HEK293 (cell line): Measurements from ENCODE around the gene CAMK2N1.

ENCODE experiments used
- CTCF ChIA-PET: fragments of 350-600 bp; formaldehyde crosslinking; extraction: SDS; loops from one replicate; lab custom pipeline; 2021; ENCODE audit warnings: antibody characterized with exemption; lab: Yijun Ruan, JAX
- POLR2A ChIA-PET: fragments of 300-600 bp; formaldehyde crosslinking; extraction: SDS; loops from one replicate; lab custom pipeline; 2020; ENCODE audit warnings: antibody characterized with exemption, inconsistent platforms; lab: Yijun Ruan, JAX
- H3K27ac ChIP-seq: fragments of 200-500 bp; sonication (Bioruptor generic); 2 replicates; pipeline ENCODE4 v1.5.1; 2014; ENCODE audit warnings: low read depth, low read length, control low read depth, inconsistent platforms; ENCODE audit errors: extremely low read depth
- H3K36me3 ChIP-seq, 2 experiments: fragments of 200-500 bp in 1 of 2; sonication (Bioruptor generic) in 1 of 2; 1 replicate in 1 of 2; 2 replicates in 1 of 2; pipeline ENCODE4 v1.5.1; 2014 to 2017; ENCODE audit warnings: inconsistent platforms in 2 of 2, low read length in 2 of 2; ENCODE audit not compliant: control insufficient read depth in 2 of 2, insufficient read depth in 1 of 2
- H3K4me1 ChIP-seq: fragments of 200-500 bp; sonication (Bioruptor generic); 2 replicates; pipeline ENCODE4 v1.5.1; 2014; ENCODE audit warnings: mild to moderate bottlenecking, low read length, inconsistent platforms; ENCODE audit not compliant: control insufficient read depth, insufficient read depth
- H3K4me3 ChIP-seq: 2 replicates; pipeline ENCODE4 v1.5.1; 2011; ENCODE audit warnings: low read depth, mild to moderate bottlenecking, control low read depth, low read length, moderate library complexity
- H3K9me3 ChIP-seq: fragments of 200-500 bp; sonication (Bioruptor generic); 2 replicates; pipeline ENCODE4 v1.5.1; 2014; ENCODE audit warnings: low read depth, low read length, inconsistent platforms; ENCODE audit not compliant: control insufficient read depth, insufficient read depth
- HOXA7 ChIP-seq: sonication (generic); formaldehyde crosslinking; IDR thresholded peaks from 2 replicates; pipeline ENCODE4 v1.8.1; 2022; ENCODE audit warnings: missing genetic modification reagents, borderline replicate concordance
- IKZF3 ChIP-seq: fragments of 450-650 bp; IDR thresholded peaks from 2 replicates; pipeline ENCODE4 v1.5.0; 2018; ENCODE audit warnings: missing biosample characterization, mild to moderate bottlenecking, missing genetic modification characterization, moderate library complexity
- KLF10 ChIP-seq: fragments of 450-650 bp; IDR thresholded peaks from 2 replicates; pipeline ENCODE4 v1.5.1; 2018; ENCODE audit warnings: missing biosample characterization, mild to moderate bottlenecking, missing genetic modification characterization
- PRDM1 ChIP-seq: fragments of 450-650 bp; formaldehyde crosslinking; IDR thresholded peaks from 2 replicates; pipeline ENCODE4; 2016; ENCODE audit warnings: missing biosample characterization, missing genetic modification characterization
- RBAK ChIP-seq: fragments of 450-650 bp; formaldehyde crosslinking; IDR thresholded peaks from 2 replicates; pipeline ENCODE4 v1.5.1; 2016; ENCODE audit warnings: missing biosample characterization, missing genetic modification characterization
- TCF7L2 ChIP-seq: IDR thresholded peaks from 2 replicates; pipeline ENCODE4 v1.6.1; 2011; ENCODE audit warnings: low read depth, mild to moderate bottlenecking, inconsistent platforms, low read length, moderate library complexity, borderline replicate concordance
- WT1 ChIP-seq: fragments of 450-650 bp; formaldehyde crosslinking; IDR thresholded peaks from 2 replicates; pipeline ENCODE4 v1.5.1; 2016; ENCODE audit warnings: missing biosample characterization, missing genetic modification characterization
- ZNF19 ChIP-seq: fragments of 450-650 bp; formaldehyde crosslinking; IDR thresholded peaks from 2 replicates; pipeline ENCODE4; 2016; ENCODE audit warnings: missing biosample characterization, missing genetic modification characterization, low read depth
- ZNF571 ChIP-seq: fragments of 450-650 bp; formaldehyde crosslinking; IDR thresholded peaks from 2 replicates; pipeline ENCODE4 v1.5.0; 2017; ENCODE audit warnings: missing biosample characterization, missing genetic modification characterization
- ZNF585B ChIP-seq: fragments of 450-650 bp; formaldehyde crosslinking; IDR thresholded peaks from 2 replicates; pipeline ENCODE4 v1.5.1; 2016; ENCODE audit warnings: missing biosample characterization, missing genetic modification characterization
- ZNF600 ChIP-seq: fragments of 450-650 bp; formaldehyde crosslinking; IDR thresholded peaks from 2 replicates; pipeline ENCODE4 v1.5.1; 2016; ENCODE audit warnings: missing biosample characterization, missing genetic modification characterization
- ZNF76 ChIP-seq: fragments of 450-650 bp; formaldehyde crosslinking; IDR thresholded peaks from 2 replicates; pipeline ENCODE4; 2016; ENCODE audit warnings: low read depth, missing biosample characterization, missing genetic modification characterization, borderline replicate concordance
- ZSCAN30 ChIP-seq: fragments of 450-650 bp; IDR thresholded peaks from 2 replicates; pipeline ENCODE4 v1.5.1; 2018; ENCODE audit warnings: missing biosample characterization, mild to moderate bottlenecking, missing genetic modification characterization, moderate library complexity
- TF ChIP-seq, protein P1 (sequence below): fragments of 450-650 bp; formaldehyde crosslinking; IDR thresholded peaks from 2 replicates; pipeline ENCODE4 v1.5.1; 2016; ENCODE audit warnings: missing biosample characterization, missing genetic modification characterization
- TF ChIP-seq, protein P2 (sequence below): fragments of 450-650 bp; formaldehyde crosslinking; IDR thresholded peaks from 2 replicates; pipeline ENCODE4 v1.5.1; 2016; ENCODE audit warnings: missing biosample characterization, missing genetic modification characterization
- TF ChIP-seq, protein P3 (sequence below): fragments of 450-650 bp; formaldehyde crosslinking; IDR thresholded peaks from 2 replicates; pipeline ENCODE4 v1.5.1; 2016; ENCODE audit warnings: missing biosample characterization, missing genetic modification characterization
- TF ChIP-seq, protein P4 (sequence below): fragments of 450-650 bp; formaldehyde crosslinking; IDR thresholded peaks from 2 replicates; pipeline ENCODE4 v1.5.1; 2017; ENCODE audit warnings: missing biosample characterization, missing genetic modification characterization
- TF ChIP-seq, protein P5 (sequence below): fragments of 450-650 bp; formaldehyde crosslinking; optimal IDR thresholded peaks from 2 replicates; pipeline ENCODE3; 2016; ENCODE audit warnings: missing biosample characterization, mild to moderate bottlenecking, missing genetic modification characterization

CAMK2N1 gene

DNA sequence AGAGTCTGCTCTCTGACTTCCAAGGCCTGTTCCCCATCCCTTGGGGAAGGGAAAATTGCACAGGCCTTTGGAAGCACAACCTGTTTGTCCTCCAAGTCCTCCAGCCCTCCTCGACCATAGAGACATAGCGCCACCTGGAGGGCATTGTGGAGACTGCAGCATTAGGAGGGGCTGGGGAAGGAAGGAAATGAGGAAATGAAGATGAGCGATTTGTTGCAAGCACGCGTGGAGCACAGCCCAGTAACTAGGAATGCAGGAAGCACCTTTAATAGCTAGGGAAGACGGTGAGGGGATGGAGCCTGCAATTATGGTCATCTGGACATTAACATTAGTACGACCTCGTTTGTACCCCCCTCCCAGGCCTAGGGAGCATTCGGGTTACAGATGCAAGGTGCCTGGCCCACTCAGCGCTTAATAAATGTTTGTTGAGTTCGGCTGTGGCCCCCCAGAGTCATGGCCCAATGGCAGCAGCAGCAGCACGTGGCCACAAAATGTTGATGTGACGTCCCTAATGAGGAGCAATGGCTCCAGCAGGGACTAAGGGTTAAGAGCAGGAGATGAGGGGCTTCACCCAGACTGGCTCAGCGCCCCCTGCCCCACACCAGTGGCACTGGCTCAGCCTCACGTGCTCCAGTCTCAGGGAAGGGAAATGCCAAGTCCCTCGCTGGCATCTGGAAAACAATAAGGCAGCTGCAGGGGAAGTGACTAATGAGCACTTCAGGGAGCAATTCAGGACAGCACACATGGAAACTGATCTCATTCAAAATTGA lies 8.0 kb upstream of the CAMK2N1 start (continued):
- TF ChIP-seq, protein P1, sequence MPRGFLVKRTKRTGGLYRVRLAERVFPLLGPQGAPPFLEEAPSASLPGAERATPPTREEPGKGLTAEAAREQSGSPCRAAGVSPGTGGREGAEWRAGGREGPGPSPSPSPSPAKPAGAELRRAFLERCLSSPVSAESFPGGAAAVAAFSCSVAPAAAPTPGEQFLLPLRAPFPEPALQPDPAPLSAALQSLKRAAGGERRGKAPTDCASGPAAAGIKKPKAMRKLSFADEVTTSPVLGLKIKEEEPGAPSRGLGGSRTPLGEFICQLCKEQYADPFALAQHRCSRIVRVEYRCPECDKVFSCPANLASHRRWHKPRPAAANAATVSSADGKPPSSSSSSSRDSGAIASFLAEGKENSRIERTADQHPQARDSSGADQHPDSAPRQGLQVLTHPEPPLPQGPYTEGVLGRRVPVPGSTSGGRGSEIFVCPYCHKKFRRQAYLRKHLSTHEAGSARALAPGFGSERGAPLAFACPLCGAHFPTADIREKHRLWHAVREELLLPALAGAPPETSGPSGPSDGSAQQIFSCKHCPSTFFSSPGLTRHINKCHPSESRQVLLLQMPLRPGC = no peak
- TF ChIP-seq, protein P2, sequence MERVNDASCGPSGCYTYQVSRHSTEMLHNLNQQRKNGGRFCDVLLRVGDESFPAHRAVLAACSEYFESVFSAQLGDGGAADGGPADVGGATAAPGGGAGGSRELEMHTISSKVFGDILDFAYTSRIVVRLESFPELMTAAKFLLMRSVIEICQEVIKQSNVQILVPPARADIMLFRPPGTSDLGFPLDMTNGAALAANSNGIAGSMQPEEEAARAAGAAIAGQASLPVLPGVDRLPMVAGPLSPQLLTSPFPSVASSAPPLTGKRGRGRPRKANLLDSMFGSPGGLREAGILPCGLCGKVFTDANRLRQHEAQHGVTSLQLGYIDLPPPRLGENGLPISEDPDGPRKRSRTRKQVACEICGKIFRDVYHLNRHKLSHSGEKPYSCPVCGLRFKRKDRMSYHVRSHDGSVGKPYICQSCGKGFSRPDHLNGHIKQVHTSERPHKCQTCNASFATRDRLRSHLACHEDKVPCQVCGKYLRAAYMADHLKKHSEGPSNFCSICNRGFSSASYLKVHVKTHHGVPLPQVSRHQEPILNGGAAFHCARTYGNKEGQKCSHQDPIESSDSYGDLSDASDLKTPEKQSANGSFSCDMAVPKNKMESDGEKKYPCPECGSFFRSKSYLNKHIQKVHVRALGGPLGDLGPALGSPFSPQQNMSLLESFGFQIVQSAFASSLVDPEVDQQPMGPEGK (tag by site-specific recombination) = 0 out of 2 replicates have a peak, but pooled peaks have one; percentile 48
- TF ChIP-seq IKZF3 (tag by site-specific recombination) (peak; percentile 91), ZNF600 (tag by site-specific recombination) (0 out of 2 replicates have a peak, but pooled peaks have one; percentile 20), ZNF76 (tag by site-specific recombination) (no peak), ZNF19 (no peak), ZNF571 (tag by site-specific recombination) (no peak), ZSCAN30 (tag by site-specific recombination) (no peak), ZNF585B (tag by site-specific recombination) (peak; percentile 64), KLF10 (tag by site-specific recombination) (no peak)
- TF ChIP-seq, protein P3, sequence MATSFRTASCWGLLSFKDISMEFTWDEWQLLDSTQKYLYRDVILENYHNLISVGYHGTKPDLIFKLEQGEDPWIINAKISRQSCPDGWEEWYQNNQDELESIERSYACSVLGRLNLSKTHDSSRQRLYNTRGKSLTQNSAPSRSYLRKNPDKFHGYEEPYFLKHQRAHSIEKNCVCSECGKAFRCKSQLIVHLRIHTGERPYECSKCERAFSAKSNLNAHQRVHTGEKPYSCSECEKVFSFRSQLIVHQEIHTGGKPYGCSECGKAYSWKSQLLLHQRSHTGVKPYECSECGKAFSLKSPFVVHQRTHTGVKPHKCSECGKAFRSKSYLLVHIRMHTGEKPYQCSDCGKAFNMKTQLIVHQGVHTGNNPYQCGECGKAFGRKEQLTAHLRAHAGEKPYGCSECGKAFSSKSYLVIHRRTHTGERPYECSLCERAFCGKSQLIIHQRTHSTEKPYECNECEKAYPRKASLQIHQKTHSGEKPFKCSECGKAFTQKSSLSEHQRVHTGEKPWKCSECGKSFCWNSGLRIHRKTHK (tag by site-specific recombination) = no peak
- TF ChIP-seq, protein P4, sequence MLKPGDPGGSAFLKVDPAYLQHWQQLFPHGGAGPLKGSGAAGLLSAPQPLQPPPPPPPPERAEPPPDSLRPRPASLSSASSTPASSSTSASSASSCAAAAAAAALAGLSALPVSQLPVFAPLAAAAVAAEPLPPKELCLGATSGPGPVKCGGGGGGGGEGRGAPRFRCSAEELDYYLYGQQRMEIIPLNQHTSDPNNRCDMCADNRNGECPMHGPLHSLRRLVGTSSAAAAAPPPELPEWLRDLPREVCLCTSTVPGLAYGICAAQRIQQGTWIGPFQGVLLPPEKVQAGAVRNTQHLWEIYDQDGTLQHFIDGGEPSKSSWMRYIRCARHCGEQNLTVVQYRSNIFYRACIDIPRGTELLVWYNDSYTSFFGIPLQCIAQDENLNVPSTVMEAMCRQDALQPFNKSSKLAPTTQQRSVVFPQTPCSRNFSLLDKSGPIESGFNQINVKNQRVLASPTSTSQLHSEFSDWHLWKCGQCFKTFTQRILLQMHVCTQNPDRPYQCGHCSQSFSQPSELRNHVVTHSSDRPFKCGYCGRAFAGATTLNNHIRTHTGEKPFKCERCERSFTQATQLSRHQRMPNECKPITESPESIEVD (tag by site-specific recombination) = no peak
- TF ChIP-seq, protein P5, sequence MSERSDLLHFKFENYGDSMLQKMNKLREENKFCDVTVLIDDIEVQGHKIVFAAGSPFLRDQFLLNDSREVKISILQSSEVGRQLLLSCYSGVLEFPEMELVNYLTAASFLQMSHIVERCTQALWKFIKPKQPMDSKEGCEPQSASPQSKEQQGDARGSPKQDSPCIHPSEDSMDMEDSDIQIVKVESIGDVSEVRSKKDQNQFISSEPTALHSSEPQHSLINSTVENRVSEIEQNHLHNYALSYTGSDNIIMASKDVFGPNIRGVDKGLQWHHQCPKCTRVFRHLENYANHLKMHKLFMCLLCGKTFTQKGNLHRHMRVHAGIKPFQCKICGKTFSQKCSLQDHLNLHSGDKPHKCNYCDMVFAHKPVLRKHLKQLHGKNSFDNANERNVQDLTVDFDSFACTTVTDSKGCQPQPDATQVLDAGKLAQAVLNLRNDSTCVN (tag by site-specific recombination) = no peak
- TF ChIP-seq, all 188 proteins: peak for 22

DNA sequence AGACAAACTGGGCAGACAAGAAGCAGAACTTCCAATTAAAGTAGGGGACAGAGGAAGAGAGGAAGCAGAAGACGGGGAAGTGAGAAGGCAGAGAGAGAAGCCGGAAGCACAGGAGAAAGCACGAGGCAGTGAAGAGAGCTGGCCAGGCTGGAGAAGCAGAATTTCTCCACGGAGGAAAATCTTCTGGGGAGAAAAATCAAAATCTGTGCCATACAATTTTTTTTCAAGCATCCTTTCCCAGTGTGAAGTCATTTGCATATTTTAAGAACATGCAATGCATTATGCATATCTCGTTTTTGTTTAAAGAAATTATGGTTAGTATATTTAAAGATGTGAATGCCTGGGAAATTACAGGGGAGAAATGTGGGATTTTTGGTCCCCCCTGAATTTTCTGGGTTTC lies 7.3 kb upstream of the CAMK2N1 start:
- Histone ChIP-seq H3K9me3 (no peaks in the 10 kb centered on the region), H3K36me3 (peaks cover 0 to 10% of the 10 kb centered on the region in 2 experiments; a peak in 1 of 3 replicates), H3K4me1 (no peaks in the 10 kb centered on the region), H3K4me3 (no peak overlapping the region), H3K27ac (no peak overlapping the region)
- POLR2A ChIA-PET = interaction anchor here (0.8 to 1.0 kb wide), 2 partner anchors 131 to 141 kb away, joined by 3 read pairs; no protein-coding TSS in a partner anchor
- CTCF ChIA-PET = interaction anchor here (0.6 to 6.7 kb wide), 32 partner anchors 7 to 1882 kb away, joined by 3 to 75 read pairs (median 4); partner anchors contain the start of genes CAMK2N1 and MUL1
- no peak for TF ChIP-seq RBAK (tag by site-specific recombination)
- TF ChIP-seq WT1 (tag by site-specific recombination) = no peak
- no peak for TF ChIP-seq HOXA7 (CRISPR knock-in tag)
- TF ChIP-seq PRDM1 (tag by site-specific recombination) = 0 out of 2 replicates have a peak, but pooled peaks have one; percentile 19
- no peak for TF ChIP-seq TCF7L2
